NCI-H460 (cell line): ENCODE measurements around the gene UTS2R. TPM values are rescaled to one million over a fixed set of nuclear protein-coding genes. Genes with fewer than 3 reads are reported as not detected.
A peak's percentile ranks its signal among the peaks of the same experiment; 100 is the strongest.

ENCODE experiments used
- DNase-seq: peaks from one replicate; pipeline ENCODE4 v3.0.0-alpha.2; 2016; ENCODE audit warnings: low read depth; ENCODE audit errors: extremely low read depth
- total RNA-seq: library from RNA; depleted of rRNA; stranded (reverse); fragments of >200 nt; shearing (Covaris generic); gene quantifications from 2 replicates; pipeline ENCODE4 v1.2.3, GENCODE V29; 2014

The UTS2R gene
- total RNA-seq, 1 experiment from 2014 or later = not detected

GRCh38 chr17:82386881-82387704 is 15.5 kb downstream of the UTS2R start:
- no peak for DNase-seq

- DNase-seq = no peak
Observed at GRCh38 chr17:82387705-82388106, 16.1 kb downstream of the UTS2R start.

GRCh38 chr17:82388223-82388921 is 16.8 kb downstream of the UTS2R start:
- peak; percentile 31 for DNase-seq

GRCh38 chr17:82388922-82389283 is 17.3 kb downstream of the UTS2R start:
- DNase-seq = no peak

- no peak for DNase-seq
Observed at GRCh38 chr17:82389379-82389778, 17.8 kb downstream of the UTS2R start.

- no peak for DNase-seq
Observed at GRCh38 chr17:82390015-82390859, 18.7 kb downstream of the UTS2R start.

GRCh38 chr17:82390860-82391435 is 19.4 kb downstream of the UTS2R start:
- no peak for DNase-seq

- no peak for DNase-seq
Observed at GRCh38 chr17:82391496-82392066, 20.0 kb downstream of the UTS2R start.

- no peak for DNase-seq
Observed at GRCh38 chr17:82392209-82392920, 20.8 kb downstream of the UTS2R start.

GRCh38 chr17:82392941-82393340 is 21.4 kb downstream of the UTS2R start:
- no peak for DNase-seq

- DNase-seq = no peak
Observed at GRCh38 chr17:82394278-82394677, 22.7 kb downstream of the UTS2R start.

- DNase-seq = no peak
Observed at GRCh38 chr17:82396601-82397435, 25.3 kb downstream of the UTS2R start.

GRCh38 chr17:82397449-82398335 is 26.1 kb downstream of the UTS2R start:
- no peak for DNase-seq

- DNase-seq = no peak
Observed at GRCh38 chr17:82399041-82399441, 27.5 kb downstream of the UTS2R start.

GRCh38 chr17:82399601-82400101 is 28.1 kb downstream of the UTS2R start:
- DNase-seq = no peak

GRCh38 chr17:82400206-82400605 is 28.6 kb downstream of the UTS2R start:
- no peak for DNase-seq

GRCh38 chr17:82400830-82401229 is 29.3 kb downstream of the UTS2R start:
- no peak for DNase-seq

GRCh38 chr17:82402865-82403264 is 31.3 kb downstream of the UTS2R start:
- no peak for DNase-seq
